ENCODE results near the gene NARF.

- TF ChIP-seq, protein P1, sequence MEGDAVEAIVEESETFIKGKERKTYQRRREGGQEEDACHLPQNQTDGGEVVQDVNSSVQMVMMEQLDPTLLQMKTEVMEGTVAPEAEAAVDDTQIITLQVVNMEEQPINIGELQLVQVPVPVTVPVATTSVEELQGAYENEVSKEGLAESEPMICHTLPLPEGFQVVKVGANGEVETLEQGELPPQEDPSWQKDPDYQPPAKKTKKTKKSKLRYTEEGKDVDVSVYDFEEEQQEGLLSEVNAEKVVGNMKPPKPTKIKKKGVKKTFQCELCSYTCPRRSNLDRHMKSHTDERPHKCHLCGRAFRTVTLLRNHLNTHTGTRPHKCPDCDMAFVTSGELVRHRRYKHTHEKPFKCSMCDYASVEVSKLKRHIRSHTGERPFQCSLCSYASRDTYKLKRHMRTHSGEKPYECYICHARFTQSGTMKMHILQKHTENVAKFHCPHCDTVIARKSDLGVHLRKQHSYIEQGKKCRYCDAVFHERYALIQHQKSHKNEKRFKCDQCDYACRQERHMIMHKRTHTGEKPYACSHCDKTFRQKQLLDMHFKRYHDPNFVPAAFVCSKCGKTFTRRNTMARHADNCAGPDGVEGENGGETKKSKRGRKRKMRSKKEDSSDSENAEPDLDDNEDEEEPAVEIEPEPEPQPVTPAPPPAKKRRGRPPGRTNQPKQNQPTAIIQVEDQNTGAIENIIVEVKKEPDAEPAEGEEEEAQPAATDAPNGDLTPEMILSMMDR (IDR thresholded peaks at IDR 0.05), result no peak
- no peak for TF ChIP-seq POLR2A (IDR thresholded peaks at IDR 0.05)
Observed at GRCh38 chr17:82517230-82517865, 58.8 kb downstream of the NARF start.

Measured in esophagus squamous epithelium (tissue), 4 donors.